Liver (tissue), 9 donors: ENCODE results near the gene TTC39A. TPM values are rescaled to one million over a fixed set of nuclear protein-coding genes. Genes with fewer than 3 reads are reported as not detected.

Experiments
- DNase-seq: peaks from one replicate; pipeline ENCODE4 v3.0.0-alpha.2; 2017; ENCODE audit warnings: low spot score
- H3K27ac ChIP-seq, 2 donors: one replicate each; pipeline ENCODE4 v1.7.0; 2013; ENCODE audit warnings: inconsistent platforms in 2 of 2, low read length in 2 of 2, control low read depth in 1 of 2, low read depth in 1 of 2, mild to moderate bottlenecking in 1 of 2
- H3K27me3 ChIP-seq, 4 donors: one replicate each; pipeline versions ENCODE4 v1.6.1 to v1.7.0; 2013; ENCODE audit warnings: low read length in 3 of 4, inconsistent platforms in 1 of 4, mild to moderate bottlenecking in 1 of 4, moderate library complexity in 1 of 4; ENCODE audit not compliant: control insufficient read depth in 4 of 4, insufficient read depth in 4 of 4
- H3K36me3 ChIP-seq, 4 donors: one replicate each; pipeline versions ENCODE4 v1.6.1 to v1.7.0; 2013; ENCODE audit warnings: low read length in 3 of 4, mild to moderate bottlenecking in 3 of 4, low read depth in 1 of 4, moderate library complexity in 1 of 4; ENCODE audit not compliant: control insufficient read depth in 4 of 4, insufficient read depth in 3 of 4
- H3K4me1 ChIP-seq, 4 donors: one replicate each; pipeline versions ENCODE4 v1.6.1 to v1.7.0; 2013; ENCODE audit warnings: low read length in 3 of 4, mild to moderate bottlenecking in 3 of 4, moderate library complexity in 1 of 4; ENCODE audit not compliant: control insufficient read depth in 4 of 4, insufficient read depth in 4 of 4
- H3K4me3 ChIP-seq, 3 donors: one replicate each; pipeline versions ENCODE4 v1.6.1 to v1.7.0; 2013; ENCODE audit warnings: low read length in 3 of 3, control low read depth in 1 of 3, low read depth in 1 of 3, mild to moderate bottlenecking in 1 of 3
- H3K9ac ChIP-seq, 2 donors: one replicate each; pipeline ENCODE4 v1.7.0; 2013; ENCODE audit warnings: low read length in 2 of 2, mild to moderate bottlenecking in 2 of 2, moderate library complexity in 2 of 2, control low read depth in 1 of 2, low read depth in 1 of 2
- H3K9me3 ChIP-seq, 4 donors: one replicate each; pipeline versions ENCODE4 v1.6.1 to v1.7.0; 2013; ENCODE audit warnings: low read length in 3 of 4; ENCODE audit not compliant: control insufficient read depth in 4 of 4
- EGR1 ChIP-seq, 2 donors: IDR thresholded peaks; 2 replicates each; pipeline ENCODE4 v1.6.1; 2016 to 2018; ENCODE audit warnings: antibody characterized with exemption in 2 of 2, low read depth in 2 of 2
- FOXA1 ChIP-seq: IDR thresholded peaks from 2 replicates; pipeline ENCODE4 v1.6.1; 2016; ENCODE audit warnings: antibody characterized with exemption
- FOXA2 ChIP-seq: IDR thresholded peaks from 2 replicates; pipeline ENCODE4 v1.6.1; 2016; ENCODE audit warnings: antibody characterized with exemption
- GABPA ChIP-seq, 2 donors: IDR thresholded peaks in 1 of 2; conservative IDR thresholded peaks in 1 of 2; 2 replicates each; pipeline ENCODE4 v1.6.1; 2016; ENCODE audit warnings: antibody characterized with exemption in 2 of 2, mild to moderate bottlenecking in 1 of 2, moderate library complexity in 1 of 2
- HNF4A ChIP-seq, 2 donors: conservative IDR thresholded peaks; 2 replicates each; pipeline ENCODE4 v1.6.1; 2016; ENCODE audit warnings: antibody characterized with exemption in 2 of 2, mild to moderate bottlenecking in 2 of 2
- HNF4G ChIP-seq: IDR thresholded peaks from 2 replicates; pipeline ENCODE4 v1.6.1; 2016; ENCODE audit warnings: antibody characterized with exemption
- JUND ChIP-seq, 2 donors: IDR thresholded peaks; 2 replicates each; pipeline ENCODE4 v1.6.1; 2016; ENCODE audit warnings: antibody characterized with exemption in 2 of 2
- MAX ChIP-seq: IDR thresholded peaks from 2 replicates; pipeline ENCODE4 v1.6.1; 2016; ENCODE audit warnings: antibody characterized with exemption
- NR2F2 ChIP-seq: IDR thresholded peaks from 2 replicates; pipeline ENCODE4 v1.6.1; 2016; ENCODE audit warnings: antibody characterized with exemption
- RAD21 ChIP-seq, 2 donors: IDR thresholded peaks; 2 replicates each; pipeline ENCODE4 v1.6.1; 2016; ENCODE audit warnings: antibody characterized with exemption in 2 of 2, mild to moderate bottlenecking in 2 of 2
- RXRA ChIP-seq, 2 donors: IDR thresholded peaks; 2 replicates each; pipeline ENCODE4 v1.6.1; 2017 to 2018; ENCODE audit warnings: antibody characterized with exemption in 2 of 2, mild to moderate bottlenecking in 1 of 2
- SP1 ChIP-seq: IDR thresholded peaks from 2 replicates; pipeline ENCODE4 v1.6.1; 2018; ENCODE audit warnings: antibody characterized with exemption, mild to moderate bottlenecking
- TAF1 ChIP-seq: conservative IDR thresholded peaks from 2 replicates; pipeline ENCODE4 v1.6.1; 2016; ENCODE audit warnings: antibody characterized with exemption, mild to moderate bottlenecking
- YY1 ChIP-seq: IDR thresholded peaks from 2 replicates; pipeline ENCODE4 v1.6.1; 2016; ENCODE audit warnings: antibody characterized with exemption, mild to moderate bottlenecking
- whole genome bisulfite sequencing: extraction: QIAGEN DNeasy Blood & Tissue Kit; methylation state at CpG from one replicate; pipeline ENCODE4 v1.1.7; 2013; 5-methylcytosine and 5-hydroxymethylcytosine counted together
- polyA plus RNA-seq, 2 donors: library from polyadenylated mRNA; stranded (reverse) in 1 of 2; unstranded in 1 of 2; fragments of 200-250 nt in 1 of 2; fragments of >200 nt in 1 of 2; fragmentation: Nextera tagmentation in 1 of 2; extraction: Ambion mirVana in 1 of 2; gene quantifications; one replicate each; pipeline versions ENCODE4 v1.2.1 to v1.2.3, GENCODE V29; 2013 to 2015
- total RNA-seq, 2 donors: library from RNA; depleted of rRNA; stranded (reverse); fragments of >200 nt; gene quantifications; one replicate each; pipeline ENCODE4 v1.2.3, GENCODE V29; 2014
- TF ChIP-seq, protein P1 (sequence below): fragments of 150-350 bp; IDR thresholded peaks from 2 replicates; pipeline ENCODE4 v1.5.1; 2017; ENCODE audit warnings: improper control_type of control experiment, low read depth, low read length; ENCODE audit not compliant: missing input control
- TF ChIP-seq, protein P2 (sequence below): IDR thresholded peaks from 2 replicates; pipeline ENCODE4 v1.6.1; 2016; ENCODE audit warnings: antibody characterized with exemption, mild to moderate bottlenecking
- TF ChIP-seq, protein P3 (sequence below): IDR thresholded peaks from 2 replicates; pipeline ENCODE4 v1.6.1; 2016; ENCODE audit warnings: antibody characterized with exemption
- donor health status: healthy.
- donor health status: healthy.
- donor health status: healthy.
- donor health status: healthy.
- donor health status: healthy.

The TTC39A gene
- total and polyA plus RNA-seq, 4 donors: 0.32 to 1.9 (median 1.4) TPM

GRCh38 chr1:51288578-51288977 lies 41.8 kb downstream of the TTC39A start:
- TF ChIP-seq, protein P1, sequence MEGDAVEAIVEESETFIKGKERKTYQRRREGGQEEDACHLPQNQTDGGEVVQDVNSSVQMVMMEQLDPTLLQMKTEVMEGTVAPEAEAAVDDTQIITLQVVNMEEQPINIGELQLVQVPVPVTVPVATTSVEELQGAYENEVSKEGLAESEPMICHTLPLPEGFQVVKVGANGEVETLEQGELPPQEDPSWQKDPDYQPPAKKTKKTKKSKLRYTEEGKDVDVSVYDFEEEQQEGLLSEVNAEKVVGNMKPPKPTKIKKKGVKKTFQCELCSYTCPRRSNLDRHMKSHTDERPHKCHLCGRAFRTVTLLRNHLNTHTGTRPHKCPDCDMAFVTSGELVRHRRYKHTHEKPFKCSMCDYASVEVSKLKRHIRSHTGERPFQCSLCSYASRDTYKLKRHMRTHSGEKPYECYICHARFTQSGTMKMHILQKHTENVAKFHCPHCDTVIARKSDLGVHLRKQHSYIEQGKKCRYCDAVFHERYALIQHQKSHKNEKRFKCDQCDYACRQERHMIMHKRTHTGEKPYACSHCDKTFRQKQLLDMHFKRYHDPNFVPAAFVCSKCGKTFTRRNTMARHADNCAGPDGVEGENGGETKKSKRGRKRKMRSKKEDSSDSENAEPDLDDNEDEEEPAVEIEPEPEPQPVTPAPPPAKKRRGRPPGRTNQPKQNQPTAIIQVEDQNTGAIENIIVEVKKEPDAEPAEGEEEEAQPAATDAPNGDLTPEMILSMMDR: no peak
- TF ChIP-seq EGR1 (IDR thresholded peaks at IDR 0.05; ENCODE audit: low read depth in 2 of 2) (no peak), FOXA1 (no peak), HNF4A (conservative IDR thresholded peaks at IDR 0.05) (peak; percentile 87 to 89), RAD21 (IDR thresholded peaks at IDR 0.05) (peak; percentile 30 to 38), YY1 (peak; percentile 47), RXRA (IDR thresholded peaks at IDR 0.05) (peak; percentile 91 to 94), SP1 (peak; percentile 38), JUND (IDR thresholded peaks at IDR 0.05) (peak; percentile 30 to 71), HNF4G (peak; percentile 45), TAF1 (no peak)
- TF ChIP-seq, protein P2, sequence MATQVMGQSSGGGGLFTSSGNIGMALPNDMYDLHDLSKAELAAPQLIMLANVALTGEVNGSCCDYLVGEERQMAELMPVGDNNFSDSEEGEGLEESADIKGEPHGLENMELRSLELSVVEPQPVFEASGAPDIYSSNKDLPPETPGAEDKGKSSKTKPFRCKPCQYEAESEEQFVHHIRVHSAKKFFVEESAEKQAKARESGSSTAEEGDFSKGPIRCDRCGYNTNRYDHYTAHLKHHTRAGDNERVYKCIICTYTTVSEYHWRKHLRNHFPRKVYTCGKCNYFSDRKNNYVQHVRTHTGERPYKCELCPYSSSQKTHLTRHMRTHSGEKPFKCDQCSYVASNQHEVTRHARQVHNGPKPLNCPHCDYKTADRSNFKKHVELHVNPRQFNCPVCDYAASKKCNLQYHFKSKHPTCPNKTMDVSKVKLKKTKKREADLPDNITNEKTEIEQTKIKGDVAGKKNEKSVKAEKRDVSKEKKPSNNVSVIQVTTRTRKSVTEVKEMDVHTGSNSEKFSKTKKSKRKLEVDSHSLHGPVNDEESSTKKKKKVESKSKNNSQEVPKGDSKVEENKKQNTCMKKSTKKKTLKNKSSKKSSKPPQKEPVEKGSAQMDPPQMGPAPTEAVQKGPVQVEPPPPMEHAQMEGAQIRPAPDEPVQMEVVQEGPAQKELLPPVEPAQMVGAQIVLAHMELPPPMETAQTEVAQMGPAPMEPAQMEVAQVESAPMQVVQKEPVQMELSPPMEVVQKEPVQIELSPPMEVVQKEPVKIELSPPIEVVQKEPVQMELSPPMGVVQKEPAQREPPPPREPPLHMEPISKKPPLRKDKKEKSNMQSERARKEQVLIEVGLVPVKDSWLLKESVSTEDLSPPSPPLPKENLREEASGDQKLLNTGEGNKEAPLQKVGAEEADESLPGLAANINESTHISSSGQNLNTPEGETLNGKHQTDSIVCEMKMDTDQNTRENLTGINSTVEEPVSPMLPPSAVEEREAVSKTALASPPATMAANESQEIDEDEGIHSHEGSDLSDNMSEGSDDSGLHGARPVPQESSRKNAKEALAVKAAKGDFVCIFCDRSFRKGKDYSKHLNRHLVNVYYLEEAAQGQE: no peak
- TF ChIP-seq, protein P3, sequence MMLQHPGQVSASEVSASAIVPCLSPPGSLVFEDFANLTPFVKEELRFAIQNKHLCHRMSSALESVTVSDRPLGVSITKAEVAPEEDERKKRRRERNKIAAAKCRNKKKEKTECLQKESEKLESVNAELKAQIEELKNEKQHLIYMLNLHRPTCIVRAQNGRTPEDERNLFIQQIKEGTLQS: no peak
- H3K4me1 ChIP-seq: peaks cover 7 to 31% (median 14%) of the 10 kb centered on the region in 4 donors
- no peak overlapping the region for H3K9ac ChIP-seq
- H3K4me3 ChIP-seq: no peak overlapping the region
- no peaks in the 10 kb centered on the region for H3K36me3 ChIP-seq
- H3K27ac ChIP-seq: no peak overlapping the region
- H3K9me3 ChIP-seq: no peaks in the 10 kb centered on the region
- no peak for DNase-seq
- H3K27me3 ChIP-seq: no peaks in the 10 kb centered on the region
- 46% methylated on average over 5 of the region's 5 CpGs for whole genome bisulfite sequencing

DNA sequence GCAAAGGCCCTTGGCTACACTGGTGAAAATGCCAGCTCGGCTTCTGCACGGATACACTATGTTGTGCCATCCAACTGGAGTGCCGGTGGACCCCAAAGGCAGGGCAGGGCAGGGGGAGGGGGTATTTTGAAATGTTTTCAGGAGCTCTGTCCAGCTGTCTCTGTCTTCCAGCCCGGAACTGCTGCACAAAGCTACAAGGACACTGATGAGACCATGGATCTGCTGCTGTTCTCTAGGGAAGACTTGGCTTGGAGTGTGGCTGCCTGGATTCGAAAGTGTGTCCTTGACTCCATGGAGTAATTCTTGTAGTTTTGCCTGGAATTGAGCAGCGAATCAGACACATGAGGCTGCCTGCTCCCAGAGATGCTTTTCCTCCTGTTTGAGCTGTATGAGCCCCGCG lies 42.4 kb downstream of the TTC39A start:
- H3K9me3 ChIP-seq: no peaks in the 10 kb centered on the region
- TF ChIP-seq GABPA (IDR thresholded peaks at IDR 0.05 in 1 of 2, conservative IDR thresholded peaks at IDR 0.05 in 1 of 2): no peak
- no peak for TF ChIP-seq SP1
- TF ChIP-seq RXRA (IDR thresholded peaks at IDR 0.05): no peak
- TF ChIP-seq RAD21 (IDR thresholded peaks at IDR 0.05): no peak
- no peak for TF ChIP-seq FOXA1
- no peak overlapping the region for H3K9ac ChIP-seq
- DNase-seq: no peak
- WGBS: 69% methylated on average over 8 of the region's 8 CpGs
- peaks cover 7 to 31% (median 14%) of the 10 kb centered on the region in 4 donors for H3K4me1 ChIP-seq
- no peak overlapping the region for H3K4me3 ChIP-seq
- no peaks in the 10 kb centered on the region for H3K36me3 ChIP-seq
- H3K27ac ChIP-seq: no peak overlapping the region
- H3K27me3 ChIP-seq: no peaks in the 10 kb centered on the region

GRCh38 chr1:51285055-51285454 lies 45.3 kb downstream of the TTC39A start:
- H3K4me1 ChIP-seq: peaks cover 7 to 34% (median 18%) of the 10 kb centered on the region in 4 donors
- H3K9ac ChIP-seq: no peak overlapping the region
- DNase-seq: no peak
- no peaks in the 10 kb centered on the region for H3K9me3 ChIP-seq
- H3K27ac ChIP-seq: no peak overlapping the region
- no peaks in the 10 kb centered on the region for H3K27me3 ChIP-seq
- WGBS: 87% methylated on average over 1 of the region's 1 CpG
- H3K36me3 ChIP-seq: no peaks in the 10 kb centered on the region
- no peak overlapping the region for H3K4me3 ChIP-seq
- no peak for TF ChIP-seq RAD21 (IDR thresholded peaks at IDR 0.05)
- TF ChIP-seq FOXA2: no peak
- no peak for TF ChIP-seq YY1
- TF ChIP-seq SP1: no peak
- TF ChIP-seq, protein P3: no peak
- no peak for TF ChIP-seq NR2F2
- TF ChIP-seq RXRA (IDR thresholded peaks at IDR 0.05): no peak
- TF ChIP-seq, protein P1: no peak
- no peak for TF ChIP-seq HNF4A (conservative IDR thresholded peaks at IDR 0.05)
- TF ChIP-seq HNF4G: no peak
- no peak for TF ChIP-seq MAX
- TF ChIP-seq TAF1: no peak
- TF ChIP-seq FOXA1: no peak
- TF ChIP-seq EGR1 (IDR thresholded peaks at IDR 0.05; ENCODE audit: low read depth in 2 of 2): no peak
